ENCODE measurements around the gene CACNG4.

CACNG4 gene

GRCh38 chr17:67058036-67058435 lies 93.5 kb downstream of the CACNG4 start:
- DNase-seq (ENCODE audit: extremely low spot score): no peak
- TF ChIP-seq SUZ12 (IDR thresholded peaks at IDR 0.05) (no peak), FOXM1 (IDR thresholded peaks at IDR 0.05; ENCODE audit: borderline replicate concordance) (no peak), ARNT (IDR thresholded peaks at IDR 0.05) (no peak), HDGF (IDR thresholded peaks at IDR 0.05; ENCODE audit: borderline replicate concordance) (no peak), FOXK2 (IDR thresholded peaks at IDR 0.05) (no peak), TARDBP (IDR thresholded peaks at IDR 0.05) (no peak), ELF4 (IDR thresholded peaks at IDR 0.05) (no peak), FOXA1 (IDR thresholded peaks at IDR 0.05) (no peak), SP1 (IDR thresholded peaks at IDR 0.05) (no peak), BHLHE40 (IDR thresholded peaks at IDR 0.05; ENCODE audit: borderline replicate concordance) (no peak), ZNF384 (IDR thresholded peaks at IDR 0.05) (no peak), CTBP1 (IDR thresholded peaks at IDR 0.05; ENCODE audit: borderline replicate concordance) (no peak), LEF1 (IDR thresholded peaks at IDR 0.05; ENCODE audit: borderline replicate concordance) (no peak), PKNOX1 (IDR thresholded peaks at IDR 0.05) (no peak), L3MBTL2 (conservative IDR thresholded peaks at IDR 0.05) (no peak), NFRKB (IDR thresholded peaks at IDR 0.05) (no peak)
- ChIA-PET POLR2A (no interaction called here), CTCF (no interaction called here)

- CTCF ChIA-PET: no interaction called here
- TF ChIP-seq ZNF384 (IDR thresholded peaks at IDR 0.05): no peak
- TF ChIP-seq CTBP1 (IDR thresholded peaks at IDR 0.05; ENCODE audit: borderline replicate concordance): no peak
- TF ChIP-seq FOXK2 (IDR thresholded peaks at IDR 0.05): no peak
- TF ChIP-seq LEF1 (IDR thresholded peaks at IDR 0.05; ENCODE audit: borderline replicate concordance): no peak
- no peak for TF ChIP-seq ARNT (IDR thresholded peaks at IDR 0.05)
- no peak for TF ChIP-seq FOXM1 (IDR thresholded peaks at IDR 0.05; ENCODE audit: borderline replicate concordance)
- TF ChIP-seq SP1 (IDR thresholded peaks at IDR 0.05): no peak
- TF ChIP-seq HDGF (IDR thresholded peaks at IDR 0.05; ENCODE audit: borderline replicate concordance): no peak
- no peak for TF ChIP-seq SUZ12 (IDR thresholded peaks at IDR 0.05)
- TF ChIP-seq PKNOX1 (IDR thresholded peaks at IDR 0.05): no peak
- no peak for TF ChIP-seq TARDBP (IDR thresholded peaks at IDR 0.05)
- TF ChIP-seq FOXA1 (IDR thresholded peaks at IDR 0.05): no peak
- no peak for TF ChIP-seq NFRKB (IDR thresholded peaks at IDR 0.05)
- TF ChIP-seq BHLHE40 (IDR thresholded peaks at IDR 0.05; ENCODE audit: borderline replicate concordance): no peak
- TF ChIP-seq L3MBTL2 (conservative IDR thresholded peaks at IDR 0.05): no peak
- POLR2A ChIA-PET: no interaction called here
- DNase-seq (ENCODE audit: extremely low spot score): no peak
These were observed 94.9 kb downstream of the CACNG4 start for GRCh38 chr17:67059372-67059771.

- CTCF ChIA-PET: no interaction called here
- POLR2A ChIA-PET: no interaction called here
- DNase-seq (ENCODE audit: extremely low spot score): no peak
- no peak for TF ChIP-seq SP1 (IDR thresholded peaks at IDR 0.05)
- TF ChIP-seq HDGF (IDR thresholded peaks at IDR 0.05; ENCODE audit: borderline replicate concordance): no peak
- TF ChIP-seq ZNF384 (IDR thresholded peaks at IDR 0.05): no peak
- no peak for TF ChIP-seq FOXM1 (IDR thresholded peaks at IDR 0.05; ENCODE audit: borderline replicate concordance)
- no peak for TF ChIP-seq L3MBTL2 (conservative IDR thresholded peaks at IDR 0.05)
- no peak for TF ChIP-seq LEF1 (IDR thresholded peaks at IDR 0.05; ENCODE audit: borderline replicate concordance)
- TF ChIP-seq NFRKB (IDR thresholded peaks at IDR 0.05): no peak
- TF ChIP-seq TARDBP (IDR thresholded peaks at IDR 0.05): no peak
- no peak for TF ChIP-seq PKNOX1 (IDR thresholded peaks at IDR 0.05)
- TF ChIP-seq ELF4 (IDR thresholded peaks at IDR 0.05): no peak
- TF ChIP-seq CTBP1 (IDR thresholded peaks at IDR 0.05; ENCODE audit: borderline replicate concordance): no peak
- no peak for TF ChIP-seq FOXK2 (IDR thresholded peaks at IDR 0.05)
- TF ChIP-seq ARNT (IDR thresholded peaks at IDR 0.05): no peak
- no peak for TF ChIP-seq BHLHE40 (IDR thresholded peaks at IDR 0.05; ENCODE audit: borderline replicate concordance)
These were observed 98.6 kb downstream of the CACNG4 start for GRCh38 chr17:67063141-67063540.

- CTCF ChIA-PET: no interaction called here
- POLR2A ChIA-PET: no interaction called here
- DNase-seq (ENCODE audit: extremely low spot score): no peak
- TF ChIP-seq PKNOX1 (IDR thresholded peaks at IDR 0.05): no peak
- no peak for TF ChIP-seq ELF4 (IDR thresholded peaks at IDR 0.05)
- TF ChIP-seq HDGF (IDR thresholded peaks at IDR 0.05; ENCODE audit: borderline replicate concordance): no peak
- TF ChIP-seq NFRKB (IDR thresholded peaks at IDR 0.05): no peak
- no peak for TF ChIP-seq ZNF384 (IDR thresholded peaks at IDR 0.05)
- TF ChIP-seq BHLHE40 (IDR thresholded peaks at IDR 0.05; ENCODE audit: borderline replicate concordance): no peak
- TF ChIP-seq FOXK2 (IDR thresholded peaks at IDR 0.05): no peak
These were observed 102.2 kb downstream of the CACNG4 start for GRCh38 chr17:67066717-67067116.

- TF ChIP-seq LEF1 (IDR thresholded peaks at IDR 0.05; ENCODE audit: borderline replicate concordance): no peak
- TF ChIP-seq NFRKB (IDR thresholded peaks at IDR 0.05): no peak
- no peak for TF ChIP-seq FOXA1 (IDR thresholded peaks at IDR 0.05)
- no peak for TF ChIP-seq ZNF384 (IDR thresholded peaks at IDR 0.05)
- no peak for TF ChIP-seq SP1 (IDR thresholded peaks at IDR 0.05)
- no peak for TF ChIP-seq SUZ12 (IDR thresholded peaks at IDR 0.05)
- no peak for DNase-seq (ENCODE audit: extremely low spot score)
- ChIA-PET CTCF (interaction anchor here (0.8 kb wide), 1 partner anchor 11 kb away, joined by 3 read pairs; no protein-coding TSS in a partner anchor), POLR2A (no interaction called here)
These were observed 103.3 kb downstream of the CACNG4 start for GRCh38 chr17:67067571-67068482.
